Sigmoid colon (tissue), 4 donors: ENCODE measurements around the gene MRO.

Experiments used
- EP300 ChIP-seq, 4 donors: sonication (generic); formaldehyde crosslinking; IDR thresholded peaks; one replicate each; pipeline ENCODE4 v1.6.1; 2017; ENCODE audit warnings: antibody characterized with exemption in 4 of 4
- POLR2A ChIP-seq, 2 donors: fragments of 450-650 bp; IDR thresholded peaks; one replicate each; pipeline ENCODE4 v1.6.1; 2016; ENCODE audit warnings: antibody characterized with exemption in 2 of 2, mild to moderate bottlenecking in 2 of 2, moderate library complexity in 2 of 2
- TF ChIP-seq, protein P1 (sequence below), 4 experiments: fragments of 450-650 bp in 3 of 4; fragments of 200-600 bp in 1 of 4; IDR thresholded peaks; one replicate each; pipeline ENCODE4 v1.5.1; 2016 to 2019; ENCODE audit warnings: antibody characterized with exemption in 4 of 4, mild to moderate bottlenecking in 3 of 4, moderate library complexity in 2 of 4

DNA sequence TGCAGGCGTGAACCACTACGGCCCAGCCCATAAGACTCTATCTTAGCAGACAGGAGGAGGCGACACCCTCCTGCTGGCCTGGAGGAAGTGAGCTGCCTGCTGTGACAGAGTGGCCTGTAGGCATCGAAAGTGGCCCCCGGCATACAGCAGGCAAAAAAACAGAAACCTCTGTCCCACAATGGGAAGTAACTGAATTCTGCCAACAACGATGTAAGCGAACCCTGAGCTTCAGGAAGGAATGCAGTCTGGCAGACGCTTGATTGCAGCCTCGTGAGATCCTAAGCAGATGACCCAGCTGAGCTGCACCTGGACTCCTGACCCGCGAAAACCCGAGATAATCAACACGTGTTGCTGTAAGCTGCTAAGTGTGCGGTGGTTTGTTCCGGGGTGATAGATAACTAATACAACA is 13.6 kb downstream of the MRO start:
- no peak for TF ChIP-seq EP300 (IDR thresholded peaks at IDR 0.05)
- TF ChIP-seq, protein P1, sequence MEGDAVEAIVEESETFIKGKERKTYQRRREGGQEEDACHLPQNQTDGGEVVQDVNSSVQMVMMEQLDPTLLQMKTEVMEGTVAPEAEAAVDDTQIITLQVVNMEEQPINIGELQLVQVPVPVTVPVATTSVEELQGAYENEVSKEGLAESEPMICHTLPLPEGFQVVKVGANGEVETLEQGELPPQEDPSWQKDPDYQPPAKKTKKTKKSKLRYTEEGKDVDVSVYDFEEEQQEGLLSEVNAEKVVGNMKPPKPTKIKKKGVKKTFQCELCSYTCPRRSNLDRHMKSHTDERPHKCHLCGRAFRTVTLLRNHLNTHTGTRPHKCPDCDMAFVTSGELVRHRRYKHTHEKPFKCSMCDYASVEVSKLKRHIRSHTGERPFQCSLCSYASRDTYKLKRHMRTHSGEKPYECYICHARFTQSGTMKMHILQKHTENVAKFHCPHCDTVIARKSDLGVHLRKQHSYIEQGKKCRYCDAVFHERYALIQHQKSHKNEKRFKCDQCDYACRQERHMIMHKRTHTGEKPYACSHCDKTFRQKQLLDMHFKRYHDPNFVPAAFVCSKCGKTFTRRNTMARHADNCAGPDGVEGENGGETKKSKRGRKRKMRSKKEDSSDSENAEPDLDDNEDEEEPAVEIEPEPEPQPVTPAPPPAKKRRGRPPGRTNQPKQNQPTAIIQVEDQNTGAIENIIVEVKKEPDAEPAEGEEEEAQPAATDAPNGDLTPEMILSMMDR (IDR thresholded peaks at IDR 0.05) = no peak
- TF ChIP-seq POLR2A (IDR thresholded peaks at IDR 0.05) = no peak
